AG09319 (cell line): ENCODE data around the gene CLRN3.
A peak's percentile ranks its signal among the peaks of the same experiment; 100 is the strongest.

Experiments
- DNase-seq: peaks from one replicate; pipeline ENCODE4 v3.0.0-alpha.2; 2010; ENCODE audit warnings: low read depth; ENCODE audit errors: extremely low read depth
- TF ChIP-seq, protein P1 (sequence below): IDR thresholded peaks from 2 replicates; pipeline ENCODE4 v1.5.1; 2011; ENCODE audit warnings: low read depth, mild to moderate bottlenecking, inconsistent platforms, low read length, moderate library complexity

CLRN3 gene

GRCh38 chr10:127922675-127923366 is 30.1 kb upstream of the CLRN3 start:
- DNase-seq: peak; percentile 36
- TF ChIP-seq, protein P1, sequence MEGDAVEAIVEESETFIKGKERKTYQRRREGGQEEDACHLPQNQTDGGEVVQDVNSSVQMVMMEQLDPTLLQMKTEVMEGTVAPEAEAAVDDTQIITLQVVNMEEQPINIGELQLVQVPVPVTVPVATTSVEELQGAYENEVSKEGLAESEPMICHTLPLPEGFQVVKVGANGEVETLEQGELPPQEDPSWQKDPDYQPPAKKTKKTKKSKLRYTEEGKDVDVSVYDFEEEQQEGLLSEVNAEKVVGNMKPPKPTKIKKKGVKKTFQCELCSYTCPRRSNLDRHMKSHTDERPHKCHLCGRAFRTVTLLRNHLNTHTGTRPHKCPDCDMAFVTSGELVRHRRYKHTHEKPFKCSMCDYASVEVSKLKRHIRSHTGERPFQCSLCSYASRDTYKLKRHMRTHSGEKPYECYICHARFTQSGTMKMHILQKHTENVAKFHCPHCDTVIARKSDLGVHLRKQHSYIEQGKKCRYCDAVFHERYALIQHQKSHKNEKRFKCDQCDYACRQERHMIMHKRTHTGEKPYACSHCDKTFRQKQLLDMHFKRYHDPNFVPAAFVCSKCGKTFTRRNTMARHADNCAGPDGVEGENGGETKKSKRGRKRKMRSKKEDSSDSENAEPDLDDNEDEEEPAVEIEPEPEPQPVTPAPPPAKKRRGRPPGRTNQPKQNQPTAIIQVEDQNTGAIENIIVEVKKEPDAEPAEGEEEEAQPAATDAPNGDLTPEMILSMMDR: no peak

- TF ChIP-seq, protein P1: no peak
Measured at GRCh38 chr10:127922206-127922605, 29.5 kb upstream of the CLRN3 start.

GRCh38 chr10:127921753-127922145 is 29.0 kb upstream of the CLRN3 start:
- TF ChIP-seq, protein P1: no peak
- no peak for DNase-seq

More at GRCh38 chr10:127922206-127922605, 29.5 kb upstream of the CLRN3 start:
- DNase-seq: no peak

DNA sequence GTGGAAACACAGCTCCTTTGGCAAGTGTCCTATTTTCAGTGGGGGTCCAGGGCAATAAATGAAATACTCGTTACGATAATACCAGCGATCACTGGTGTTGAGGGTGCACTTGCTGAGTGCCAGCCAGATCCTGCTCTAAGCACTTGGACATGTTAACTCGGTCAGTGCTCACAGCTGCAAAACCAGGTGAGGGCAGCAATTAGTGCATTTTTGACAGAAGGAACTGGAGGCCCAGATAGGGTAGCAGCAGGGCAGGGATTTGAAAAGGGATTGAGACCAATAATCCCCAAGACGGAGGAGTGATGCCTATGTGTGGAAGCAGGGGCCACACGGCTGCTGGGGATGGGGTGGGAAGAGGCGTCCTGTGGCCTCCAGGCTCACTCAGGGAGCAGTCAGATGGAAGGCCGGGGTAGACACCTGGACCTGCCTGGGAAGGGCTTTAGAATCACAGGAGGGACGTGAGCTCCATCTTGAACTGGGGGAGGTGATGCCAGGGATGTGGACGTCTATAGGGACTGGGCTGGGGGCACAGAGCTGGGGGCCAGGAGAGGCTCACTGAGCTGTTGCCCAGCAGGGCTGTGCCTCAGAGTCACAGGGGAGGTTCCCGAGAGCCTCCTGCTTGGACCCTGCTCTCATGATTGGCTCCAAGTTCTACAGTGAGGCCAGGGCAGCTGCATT is 28.5 kb upstream of the CLRN3 start:
- no peak for DNase-seq
- TF ChIP-seq, protein P1: no peak

- no peak for DNase-seq
- TF ChIP-seq, protein P1: no peak
Measured at GRCh38 chr10:127920306-127921074, 27.7 kb upstream of the CLRN3 start.

GRCh38 chr10:127919418-127920271 is 26.9 kb upstream of the CLRN3 start:
- DNase-seq: peak; percentile 48
- TF ChIP-seq, protein P1: peak; percentile 30
